HEK293T (cell line): Measurements from ENCODE around the gene EDIL3.

Experiments used
- CTCF ChIA-PET: fragments of 350-600 bp; formaldehyde crosslinking; extraction: SDS; loops from one replicate; lab custom pipeline; 2021; ENCODE audit warnings: antibody characterized with exemption, inconsistent platforms; lab: Yijun Ruan, JAX
- POLR2A ChIA-PET: fragments of 350-600 bp; formaldehyde crosslinking; extraction: SDS; loops from one replicate; lab custom pipeline; 2020; ENCODE audit warnings: antibody characterized with exemption, inconsistent platforms; lab: Yijun Ruan, JAX
- DNase-seq: peaks from one replicate; pipeline ENCODE4 v3.0.0; 2012; ENCODE audit warnings: mixed read lengths; ENCODE audit errors: extremely low spot score
- ARNT ChIP-seq: fragments of 450-650 bp; IDR thresholded peaks from 2 replicates; pipeline ENCODE4 v1.6.1; 2017; ENCODE audit warnings: mild to moderate bottlenecking
- BHLHE40 ChIP-seq: fragments of 450-650 bp; IDR thresholded peaks from 2 replicates; pipeline ENCODE4 v1.6.1; 2016; ENCODE audit warnings: mild to moderate bottlenecking, moderate library complexity, borderline replicate concordance
- CTBP1 ChIP-seq: fragments of 450-650 bp; IDR thresholded peaks from 2 replicates; pipeline ENCODE4 v1.6.1; 2016; ENCODE audit warnings: borderline replicate concordance
- ELF4 ChIP-seq: fragments of 450-650 bp; IDR thresholded peaks from 2 replicates; pipeline ENCODE4 v1.6.1; 2017; ENCODE audit warnings: antibody characterized with exemption
- FOXA1 ChIP-seq: fragments of 450-650 bp; IDR thresholded peaks from 2 replicates; pipeline ENCODE4 v1.6.1; 2016; ENCODE audit warnings: mild to moderate bottlenecking
- FOXK2 ChIP-seq: fragments of 450-650 bp; IDR thresholded peaks from 2 replicates; pipeline ENCODE4 v1.6.1; 2016; ENCODE audit warnings: mild to moderate bottlenecking
- FOXM1 ChIP-seq: fragments of 450-650 bp; IDR thresholded peaks from 2 replicates; pipeline ENCODE4 v1.6.1; 2017; ENCODE audit warnings: mild to moderate bottlenecking, borderline replicate concordance
- HDGF ChIP-seq: fragments of 450-650 bp; IDR thresholded peaks from 2 replicates; pipeline ENCODE4 v1.6.1; 2017; ENCODE audit warnings: antibody characterized with exemption, borderline replicate concordance
- L3MBTL2 ChIP-seq: fragments of 450-650 bp; conservative IDR thresholded peaks from 2 replicates; pipeline ENCODE4 v1.6.1; 2016; ENCODE audit warnings: mild to moderate bottlenecking
- LEF1 ChIP-seq: fragments of 450-650 bp; IDR thresholded peaks from 2 replicates; pipeline ENCODE4 v1.6.1; 2017; ENCODE audit warnings: mild to moderate bottlenecking, borderline replicate concordance
- NFRKB ChIP-seq: fragments of 450-650 bp; IDR thresholded peaks from 2 replicates; pipeline ENCODE4 v1.6.1; 2016; ENCODE audit warnings: mild to moderate bottlenecking, moderate library complexity
- PKNOX1 ChIP-seq: fragments of 450-650 bp; IDR thresholded peaks from 2 replicates; pipeline ENCODE4 v1.6.1; 2016
- SP1 ChIP-seq: fragments of 450-650 bp; IDR thresholded peaks from 2 replicates; pipeline ENCODE4 v1.6.1; 2017
- SUZ12 ChIP-seq: fragments of 450-650 bp; IDR thresholded peaks from 2 replicates; pipeline ENCODE4 v1.6.1; 2016; ENCODE audit warnings: mild to moderate bottlenecking
- TARDBP ChIP-seq: fragments of 450-650 bp; IDR thresholded peaks from 2 replicates; pipeline ENCODE4 v1.6.1; 2016
- ZNF384 ChIP-seq: fragments of 450-650 bp; IDR thresholded peaks from 2 replicates; pipeline ENCODE4 v1.6.1; 2016

EDIL3 gene

GRCh38 chr5:84248013-84248412 is 136.7 kb downstream of the EDIL3 start:
- TF ChIP-seq ELF4 (no peak), FOXK2 (no peak), SP1 (no peak), ZNF384 (no peak), L3MBTL2 (no peak), PKNOX1 (no peak), SUZ12 (no peak), ARNT (no peak), NFRKB (no peak), BHLHE40 (no peak), TARDBP (no peak)
- peak; percentile 10 for DNase-seq
- CTCF ChIA-PET = no interaction called here
- POLR2A ChIA-PET = no interaction called here

GRCh38 chr5:84242286-84242685 is 142.4 kb downstream of the EDIL3 start:
- no peak for TF ChIP-seq SP1
- TF ChIP-seq HDGF = no peak
- TF ChIP-seq BHLHE40 = no peak
- TF ChIP-seq LEF1 = no peak
- no peak for TF ChIP-seq ELF4
- TF ChIP-seq PKNOX1 = no peak
- no peak for DNase-seq
- ChIA-PET CTCF (no interaction called here), POLR2A (no interaction called here)

GRCh38 chr5:84239494-84239893 is 145.2 kb downstream of the EDIL3 start:
- TF ChIP-seq SUZ12 (no peak), L3MBTL2 (no peak), FOXM1 (no peak), FOXK2 (no peak), HDGF (no peak), LEF1 (no peak), ZNF384 (no peak), TARDBP (no peak), ELF4 (no peak), BHLHE40 (no peak), NFRKB (no peak), FOXA1 (no peak), SP1 (no peak), CTBP1 (no peak), PKNOX1 (no peak), ARNT (no peak)
- ChIA-PET POLR2A (no interaction called here), CTCF (no interaction called here)
- no peak for DNase-seq

GRCh38 chr5:84237126-84237525 is 147.6 kb downstream of the EDIL3 start:
- ChIA-PET CTCF (no interaction called here), POLR2A (no interaction called here)
- TF ChIP-seq L3MBTL2 = no peak
- no peak for DNase-seq

- no peak for DNase-seq
- CTCF ChIA-PET = no interaction called here
- TF ChIP-seq SP1 (no peak), ARNT (no peak), FOXA1 (no peak), L3MBTL2 (no peak), CTBP1 (no peak)
- POLR2A ChIA-PET = no interaction called here
Measured at GRCh38 chr5:84231433-84231832, 153.2 kb downstream of the EDIL3 start.

- POLR2A ChIA-PET = no interaction called here
- TF ChIP-seq BHLHE40 (no peak), FOXK2 (no peak), ELF4 (no peak), LEF1 (no peak), TARDBP (no peak)
- DNase-seq = no peak
- CTCF ChIA-PET = no interaction called here
Measured at GRCh38 chr5:84229045-84229444, 155.6 kb downstream of the EDIL3 start.

GRCh38 chr5:84228266-84228665 is 156.4 kb downstream of the EDIL3 start:
- CTCF ChIA-PET = no interaction called here
- TF ChIP-seq L3MBTL2 (no peak), PKNOX1 (no peak), NFRKB (no peak), HDGF (no peak), BHLHE40 (no peak), ZNF384 (no peak), TARDBP (no peak), FOXA1 (no peak), CTBP1 (no peak), FOXK2 (no peak)
- no peak for DNase-seq
- POLR2A ChIA-PET = no interaction called here
